Measurements from ENCODE around the gene CHST6.
"Not testable (repeated sequence)": the region's sequence is repeated elsewhere in the genome, so short reads cannot be mapped to it uniquely, and the experiment has no call there.

Gene CHST6

DNA sequence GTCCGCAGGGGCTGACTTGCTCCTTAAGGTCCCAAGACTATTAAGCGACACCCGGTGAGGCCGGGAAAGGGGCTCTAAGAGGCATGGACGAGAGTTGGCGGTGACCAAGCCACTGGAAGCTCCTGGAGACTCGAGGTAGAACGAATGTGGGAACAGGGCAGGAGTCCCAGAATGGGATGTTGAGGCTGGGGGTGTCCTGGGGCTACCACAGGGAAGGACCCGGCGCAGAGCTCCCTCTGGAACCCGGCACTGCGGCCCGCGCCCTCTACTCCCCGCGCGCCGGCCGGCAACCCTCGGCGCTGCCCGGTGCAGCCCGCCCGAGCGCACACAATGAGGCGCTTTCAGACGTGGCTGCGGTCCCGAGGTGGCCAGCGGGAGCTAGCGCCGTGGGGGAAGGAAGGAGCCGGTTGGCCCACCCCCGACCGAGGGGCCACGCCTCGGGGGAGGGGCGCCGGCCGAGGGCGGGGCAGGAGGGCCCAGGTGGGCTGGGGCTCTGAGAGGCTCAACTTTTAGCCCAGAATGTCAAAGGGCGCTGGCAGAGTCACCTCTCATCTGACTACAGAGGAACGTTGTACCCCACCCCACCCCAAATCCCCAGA, at the start of gene CHST6:
Gene CHST6 (minus strand): TSS at position 366 of the 599 bp plus-strand sequence. CDS start 15,613 bp downstream, outside the sequence.
- no peak for DNase-seq

DNA sequence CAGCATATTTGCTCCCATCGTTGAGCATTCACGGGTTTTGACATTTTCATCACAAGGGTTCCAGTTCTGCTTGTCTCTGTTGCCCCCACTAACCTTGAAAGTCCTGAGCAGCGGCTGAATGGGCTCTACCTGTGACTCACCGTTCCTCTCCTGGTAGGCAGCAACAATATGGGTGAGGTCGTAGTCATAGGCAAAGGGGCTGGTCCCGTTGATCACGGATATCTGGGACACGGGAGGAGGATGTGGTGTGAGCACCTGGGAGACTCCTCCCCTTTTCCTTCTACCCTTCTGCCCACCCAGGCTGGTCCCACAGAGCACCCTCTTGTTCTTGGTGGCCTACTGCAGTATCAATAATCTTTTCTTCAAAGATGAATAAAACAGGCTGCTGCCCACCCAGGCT, 47.2 kb upstream of the CHST6 start:
- DNase-seq = not testable (repeated sequence)

- DNase-seq = no peak
These were observed 46.0 kb upstream of the CHST6 start for GRCh38 chr16:75541236-75541635.

DNA sequence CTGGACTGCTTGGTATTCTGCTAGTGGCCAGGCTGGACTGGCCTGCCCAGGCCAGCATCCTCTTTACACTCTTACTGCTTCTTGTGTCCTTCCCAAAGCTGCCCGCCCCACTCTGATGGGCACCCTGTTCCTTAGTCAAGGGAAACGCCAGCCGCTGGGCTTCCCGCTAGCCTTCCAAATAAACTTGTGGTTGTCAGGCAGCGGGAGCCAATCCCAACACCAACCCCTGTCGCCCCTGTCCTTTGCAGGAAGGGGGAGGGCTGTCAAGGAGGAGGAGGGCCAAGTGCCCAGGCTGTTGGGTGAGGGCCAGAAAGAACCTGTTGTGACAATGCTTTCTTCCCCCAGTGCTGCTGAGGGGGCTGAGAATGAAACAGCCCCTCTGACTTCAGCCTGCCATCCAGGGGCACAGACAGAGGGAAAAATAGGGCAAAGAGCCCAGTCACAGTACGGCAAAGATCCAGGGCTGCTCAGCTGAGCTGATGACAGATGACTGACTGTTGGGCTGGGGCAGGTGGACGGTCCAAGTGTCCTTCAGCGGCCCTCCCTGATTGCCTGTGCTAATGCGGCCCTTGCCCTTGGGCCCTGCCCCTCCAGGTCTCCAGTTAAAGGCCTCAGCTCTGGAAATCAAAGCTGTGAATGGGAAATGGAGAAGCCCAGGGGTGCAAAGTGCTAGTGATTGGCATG, 43.8 kb upstream of the CHST6 start:
- DNase-seq = not testable (repeated sequence)

- no peak for DNase-seq
These were observed 42.5 kb upstream of the CHST6 start for GRCh38 chr16:75537776-75538175.

DNA sequence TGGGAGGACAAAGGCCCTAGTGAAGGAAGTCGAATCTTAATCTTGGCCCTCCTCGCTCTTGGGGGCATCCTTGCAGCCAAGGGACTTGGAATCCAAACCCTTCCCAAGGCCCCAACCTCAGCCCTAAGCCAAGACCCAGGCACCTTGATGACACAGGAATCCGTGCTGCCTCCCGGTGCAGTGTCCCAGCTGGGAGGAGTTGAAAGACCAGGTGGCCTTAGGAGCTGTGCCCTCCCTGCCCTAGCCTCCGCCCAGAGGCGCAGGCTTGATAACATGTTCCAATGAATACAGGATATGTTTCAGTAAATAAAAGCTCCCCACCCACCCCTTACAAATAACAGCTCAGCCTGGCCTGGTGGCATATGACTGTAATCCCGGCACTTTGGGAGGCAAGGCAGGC, 40.7 kb upstream of the CHST6 start, which contains the start of gene CHST5:
Gene CHST5 (minus strand): TSS at position 208 of the 400 bp plus-strand sequence. CDS start 5,724 bp downstream, outside the sequence.
- no peak for DNase-seq

DNA sequence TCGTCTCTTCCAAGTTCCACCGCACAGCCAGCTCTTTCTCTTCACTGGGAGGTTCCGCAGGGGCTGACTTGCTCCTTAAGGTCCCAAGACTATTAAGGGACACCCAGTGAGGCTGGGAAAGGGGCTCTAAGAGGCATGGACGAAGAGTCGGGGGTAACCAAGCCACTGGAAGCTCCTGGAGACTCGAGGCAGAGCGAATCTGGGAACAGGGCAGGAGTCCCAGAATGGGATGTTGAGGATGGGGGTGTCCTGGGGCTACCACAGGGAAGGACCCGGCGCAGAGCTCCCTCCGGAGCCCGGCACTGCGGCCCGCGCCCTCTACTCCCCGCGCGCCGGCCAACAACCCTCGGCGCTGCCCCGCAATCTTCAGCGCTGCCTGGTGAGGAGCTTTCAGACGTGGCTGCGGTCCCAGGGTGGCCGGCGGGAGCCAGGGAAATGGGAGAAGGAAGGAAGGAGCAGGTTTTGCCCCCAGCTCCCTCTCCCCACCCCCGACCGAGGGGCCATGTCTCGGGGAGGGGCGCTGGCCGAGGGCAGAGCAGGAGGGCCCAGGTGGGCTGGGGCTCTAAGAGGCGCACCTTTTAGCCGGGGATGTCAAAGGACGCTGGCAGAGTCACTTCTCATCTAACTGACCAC, 40.1 kb upstream of the CHST6 start:
- no peak for DNase-seq

DNA sequence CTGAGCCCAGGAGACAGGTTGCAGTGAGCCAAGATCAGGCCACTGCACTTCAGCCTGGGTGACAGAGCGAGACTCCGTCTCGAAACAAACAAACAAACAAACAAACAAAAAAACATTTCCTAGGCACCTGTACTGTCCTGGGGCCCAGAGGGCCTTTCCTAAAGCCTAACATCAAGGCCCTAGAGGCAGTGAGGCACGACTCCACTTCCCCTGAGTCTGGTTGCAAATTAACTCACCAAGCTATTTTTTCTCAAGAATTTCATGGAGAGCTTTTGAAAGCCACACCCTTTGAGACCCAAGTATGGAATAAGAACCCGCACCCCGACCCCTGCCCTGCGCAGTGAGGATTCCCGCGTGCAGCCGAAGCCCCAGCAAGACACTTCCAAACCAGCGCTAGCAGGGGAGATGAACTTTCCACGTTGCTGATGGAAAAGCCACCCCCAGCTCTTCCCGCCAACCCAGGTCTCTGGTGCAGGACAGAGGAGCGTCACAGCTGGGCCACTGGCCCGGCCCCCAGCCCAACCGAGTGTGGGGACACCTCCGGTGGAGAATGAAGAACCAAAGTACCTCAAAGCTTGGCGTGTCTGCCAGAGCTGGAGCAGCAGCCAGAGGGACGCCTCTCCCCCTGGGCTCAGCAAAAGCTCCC, 39.4 kb upstream of the CHST6 start:
- no peak for DNase-seq

- no peak for DNase-seq
These were observed 37.5 kb upstream of the CHST6 start for GRCh38 chr16:75532791-75533190.

- DNase-seq = no peak
These were observed 37.0 kb upstream of the CHST6 start for GRCh38 chr16:75532142-75532765.

GRCh38 chr16:75529959-75530358, 34.7 kb upstream of the CHST6 start:
- no peak for DNase-seq

- DNase-seq = no peak
These were observed 34.0 kb upstream of the CHST6 start for GRCh38 chr16:75529056-75529905.

DNA sequence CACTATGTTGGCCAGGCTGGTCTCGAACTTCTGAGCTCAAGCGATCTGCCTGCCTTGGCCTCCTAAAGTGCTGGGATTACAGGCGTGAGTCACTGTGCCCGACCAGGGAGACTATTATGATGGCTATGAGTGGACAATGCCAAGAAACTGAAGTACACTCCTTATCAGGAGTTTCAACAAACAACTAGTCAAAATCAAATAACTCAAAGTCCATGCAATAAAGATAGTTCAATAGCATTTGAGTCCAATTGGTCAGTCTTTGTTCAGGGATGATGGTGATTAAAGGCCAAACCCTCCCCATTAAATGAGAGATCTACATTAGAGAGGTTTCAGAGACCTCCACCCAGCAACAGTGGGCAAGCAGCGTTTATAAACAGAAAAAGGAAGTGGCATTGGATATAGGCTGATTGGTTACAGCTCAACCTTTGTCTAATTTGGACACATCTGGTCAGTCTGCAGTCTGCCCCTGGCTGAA, 32.6 kb upstream of the CHST6 start:
- no peak for DNase-seq

GRCh38 chr16:75526032-75526790, 31.0 kb upstream of the CHST6 start:
- no peak for DNase-seq

DNA sequence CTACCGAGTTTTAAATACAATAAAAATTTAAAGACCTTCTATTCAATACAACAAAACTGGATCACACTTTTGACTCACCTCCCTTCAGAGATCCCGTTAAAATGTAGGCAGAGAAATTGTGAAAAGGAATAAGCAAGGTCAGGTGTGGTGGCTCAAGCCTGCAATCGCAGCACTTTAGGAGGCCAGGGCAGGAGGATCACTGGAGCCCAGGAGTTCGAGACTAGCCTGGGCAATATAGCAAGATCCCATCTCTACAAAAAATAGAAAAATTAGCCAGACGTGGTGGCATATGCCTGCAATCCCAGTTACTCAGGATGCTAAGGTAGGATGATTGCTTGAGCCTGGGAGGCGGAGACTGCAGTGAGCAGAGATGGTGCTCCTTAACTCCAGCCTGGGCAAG, 23.9 kb upstream of the CHST6 start:
- no peak for DNase-seq

DNA sequence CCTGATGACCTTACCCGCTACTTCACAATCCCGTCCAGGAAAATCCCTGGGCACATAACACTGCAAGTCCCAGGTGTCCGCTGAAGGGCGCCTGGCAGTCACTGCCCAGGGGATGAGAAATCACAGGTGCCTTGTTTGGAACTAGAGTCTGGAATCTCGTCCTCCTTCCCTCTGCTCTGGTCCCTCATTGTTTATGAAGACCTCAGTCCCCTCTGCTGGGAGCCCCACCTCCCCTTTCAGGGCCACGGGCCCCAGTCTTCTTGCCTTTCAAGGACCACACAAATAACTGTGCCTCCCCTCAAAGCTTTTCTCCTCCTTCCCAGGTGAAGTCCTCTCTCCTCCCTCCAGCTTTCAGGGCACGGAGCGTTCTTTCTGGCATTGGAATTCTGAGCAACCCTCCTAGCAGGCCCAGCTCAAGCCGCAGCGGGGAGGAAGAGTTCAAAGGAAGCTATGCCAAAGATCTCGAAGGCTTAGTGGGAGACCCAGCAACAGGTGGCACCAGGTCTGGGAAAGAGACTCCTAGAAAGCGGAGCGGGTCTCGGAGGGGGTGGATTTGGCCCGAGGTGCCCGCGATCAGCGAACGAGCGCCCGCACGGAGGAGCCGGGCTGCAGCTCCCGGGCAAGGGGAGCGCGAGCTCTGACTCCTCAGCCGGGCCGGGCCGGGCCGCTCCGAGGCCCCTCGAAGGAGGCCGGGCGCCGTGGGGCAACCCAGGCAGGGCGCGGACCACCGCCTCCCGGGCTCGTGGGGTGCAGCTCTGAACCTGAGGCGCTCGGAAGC, 21.1 kb upstream of the CHST6 start:
- not testable (repeated sequence) for DNase-seq

- DNase-seq = no peak
These were observed 19.1 kb upstream of the CHST6 start for GRCh38 chr16:75514296-75514695.

DNA sequence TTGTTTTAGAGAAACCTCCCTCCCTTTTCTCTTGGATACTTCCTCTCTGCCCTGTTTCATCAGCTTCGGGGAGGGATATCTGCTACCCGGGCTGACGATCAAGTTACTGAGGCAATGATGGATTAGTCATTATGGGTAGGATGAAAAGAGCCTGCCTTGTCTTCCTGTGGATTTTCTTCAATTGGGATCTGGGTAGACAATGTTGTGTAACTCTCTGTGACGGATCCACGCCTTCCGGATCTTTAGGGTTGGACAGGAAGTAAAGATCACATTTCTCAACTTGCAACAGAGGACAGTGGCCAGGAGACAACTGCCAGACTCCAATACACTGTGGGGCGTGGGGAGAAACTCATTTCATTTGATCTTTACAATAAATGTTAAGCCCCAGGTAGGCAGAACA, 11.3 kb upstream of the CHST6 start:
- DNase-seq = no peak

DNA sequence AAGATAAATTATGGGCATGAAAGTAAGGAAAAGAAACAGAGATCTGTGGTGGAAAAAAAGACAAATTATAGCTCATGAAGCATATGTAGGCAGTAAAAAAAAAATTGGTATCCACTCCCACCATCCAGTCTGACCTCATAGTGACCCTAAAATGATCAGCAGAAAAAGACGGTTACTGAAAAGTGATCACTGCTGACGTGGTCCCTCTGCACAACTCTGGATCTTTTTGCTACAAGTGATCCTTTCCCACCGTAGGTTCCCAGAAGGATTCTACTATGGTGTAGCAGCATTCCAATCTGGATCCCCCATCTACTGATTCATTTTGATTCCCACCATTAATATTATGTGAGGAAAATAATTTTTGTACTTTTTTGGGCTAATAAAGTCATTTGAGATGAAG, 10.9 kb upstream of the CHST6 start:
- DNase-seq = no peak

DNA sequence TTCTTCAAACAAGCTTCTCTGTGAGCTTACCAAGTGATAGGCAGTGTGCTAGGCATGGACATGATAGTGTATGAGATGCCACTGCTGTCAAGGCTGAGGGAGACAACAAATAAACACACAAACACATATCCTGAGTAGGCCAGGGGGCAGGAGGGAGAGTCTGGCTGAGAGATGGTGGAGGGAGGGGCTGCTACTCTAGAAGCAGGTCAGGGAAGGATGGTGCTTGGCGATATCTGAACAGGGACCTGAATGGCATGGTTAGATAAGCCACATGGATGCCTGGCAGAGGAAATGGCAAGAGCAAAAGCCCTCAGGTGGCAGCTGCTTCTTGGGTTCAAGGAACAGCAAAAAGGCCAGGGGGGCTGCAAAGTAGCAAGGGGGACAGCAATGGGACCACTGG, 8.6 kb upstream of the CHST6 start:
- DNase-seq = no peak

All from T1000 (cell line).